Prostate gland (tissue), 2 donors: ENCODE data around the gene GSS. TPM values are rescaled to one million over a fixed set of nuclear protein-coding genes. Genes with fewer than 3 reads are reported as not detected.

Source experiments
- DNase-seq: peaks from one replicate; pipeline ENCODE4 v3.0.0-alpha.2; 2019; ENCODE audit warnings: low spot score
- H3K27ac ChIP-seq, 2 donors: fragments of 200-600 bp; sonication (generic); 2 replicates each; pipeline ENCODE4 v1.5.1; 2017 to 2019
- H3K27me3 ChIP-seq: fragments of 200-600 bp; sonication (generic); replicated peaks from 2 replicates; pipeline ENCODE4 v1.5.1; 2019; ENCODE audit not compliant: insufficient read depth
- H3K36me3 ChIP-seq, 2 donors: fragments of 200-600 bp; sonication (generic); 1 replicate in 1 of 2; 2 replicates in 1 of 2; pipeline versions ENCODE4 v1.5.1 to v1.8.1; 2017 to 2019
- H3K4me1 ChIP-seq: fragments of 200-600 bp; sonication (generic); replicated peaks from 2 replicates; pipeline ENCODE4 v1.5.1; 2019
- H3K4me3 ChIP-seq, 2 donors: fragments of 200-600 bp; sonication (generic); 2 replicates each; pipeline ENCODE4 v1.5.1; 2017 to 2019
- H3K9me3 ChIP-seq: fragments of 200-600 bp; sonication (generic); 2 replicates; pipeline ENCODE4 v1.5.1; 2017
- CTCF ChIP-seq, 4 experiments: fragments of 200-600 bp in 2 of 4; fragments of 450-650 bp in 2 of 4; sonication (generic) in 2 of 4; IDR thresholded peaks; 1 replicate in 3 of 4; 2 replicates in 1 of 4; pipeline ENCODE4 v1.5.1; 2016 to 2019; ENCODE audit warnings: antibody characterized with exemption in 4 of 4, mild to moderate bottlenecking in 2 of 4, moderate library complexity in 2 of 4
- POLR2A ChIP-seq: fragments of 450-650 bp; IDR thresholded peaks from one replicate; pipeline ENCODE4 v1.6.1; 2016; ENCODE audit warnings: antibody characterized with exemption, mild to moderate bottlenecking
- POLR2AphosphoS5 ChIP-seq: sonication (generic); formaldehyde crosslinking; IDR thresholded peaks from one replicate; pipeline ENCODE4 v1.6.1; 2017; ENCODE audit warnings: antibody characterized with exemption
- WGBS: methylation state at CpG from one replicate; pipeline ENCODE4 v1.1.5; 2018; 5-methylcytosine and 5-hydroxymethylcytosine counted together
- intact Hi-C: fragments of 100-400 bp; cut with DNase I; formaldehyde crosslinking; loops from one replicate; pipeline ENCODE4 v1.14.2; 2022
- microRNA counts, 2 donors: library from miRNA; unstranded; fragments of <30 nt; microRNA quantifications; one replicate each; lab custom pipeline; 2016 to 2017
- microRNA-seq: library from miRNA; unstranded; fragments of <30 nt; microRNA quantifications from one replicate; pipeline ENCODE4, GENCODE V29; 2016
- small RNA-seq, 2 donors: library from RNA; depleted of rRNA; stranded (forward); fragments of <200 nt; gene quantifications; one replicate each; pipeline ENCODE3, GENCODE V24; 2016
- total RNA-seq, 2 donors: library from RNA; depleted of rRNA; stranded (reverse); fragments of >200 nt; gene quantifications; one replicate each; pipeline ENCODE4 v1.1.0, GENCODE V29; 2016

The GSS gene
- total RNA-seq, 2 donors from 2014 or later: 84.4 to 101 TPM

GRCh38 chr20:34880215-34880850 lies 75.3 kb downstream of the GSS start:
- Histone ChIP-seq H3K4me3 (no peak overlapping the region), H3K9me3 (no peaks in the 10 kb centered on the region), H3K4me1 (no peaks in the 10 kb centered on the region), H3K27me3 (no peaks in the 10 kb centered on the region), H3K36me3 (no peaks in the 10 kb centered on the region), H3K27ac (no peak overlapping the region)
- 78% methylated on average over 6 of the region's 6 CpGs for WGBS
- intact Hi-C loops: no loop called here
- DNase-seq: no peak
- TF ChIP-seq POLR2A (no peak), CTCF (IDR thresholded peaks at IDR 0.05) (no peak), POLR2AphosphoS5 (no peak)

MicroRNAs within 50 kb of the gene (microRNA counts, 767-probe panel; counts per million panel counts)
- microRNA hsa-miR-499a-3p (lab: Ali Mortazavi, UCI): 927 to 2,367 counts per million in 2 donors
- microRNA hsa-miR-499a-5p (lab: Ali Mortazavi, UCI): 927 to 1,014 counts per million in 2 donors
- microRNA hsa-miR-499b-3p (lab: Ali Mortazavi, UCI): 0 to 431 counts per million in 2 donors
- 0 to 431 counts per million in 2 donors for microRNA hsa-miR-499b-5p (lab: Ali Mortazavi, UCI)

Small RNA genes lying within 50 kb of the gene (microRNA-seq; reads per million reads assigned to microRNA genes)
- gene MIR499A (not detected), gene MIR499B (not detected)

Small RNA genes lying within 50 kb of the gene (small RNA-seq; reads per million reads assigned to genes)
- gene MIR499A: 0 to 0.10 reads per million in 2 donors

Other genes with a start within 250 kb of the GSS start
- gene NCOA6, start 130.2 kb downstream of the GSS start, total RNA-seq: 10 to 100 TPM; 19.6 to 43.7 TPM
- gene GGT7, start 83.0 kb downstream of the GSS start, total RNA-seq: 10 to 100 TPM; 22.0 to 28.3 TPM
- gene ACSS2, start 79.2 kb downstream of the GSS start, total RNA-seq: 10 to 100 TPM; 37.4 to 44.2 TPM
- 10 to 100 TPM in 1 of 2 donors, under 1 TPM in 1; 0.27 to 11.5 TPM for gene MYH7B, start 62 bp upstream of the GSS start, total RNA-seq
- 10 to 100 TPM; 65.4 to 76.6 TPM for gene TRPC4AP, start 137.0 kb upstream of the GSS start, total RNA-seq
- 10 to 100 TPM; 27.1 to 30.0 TPM for gene EDEM2, start 191.5 kb upstream of the GSS start, total RNA-seq
- gene PROCR, start 216.3 kb upstream of the GSS start, total RNA-seq: 10 to 100 TPM; 11.2 to 17.6 TPM